Measurements from ENCODE around the gene GARS1.

GRCh38 chr7:30617359-30617758 lies 22.7 kb downstream of the GARS1 start:
- TF ChIP-seq, protein P1, sequence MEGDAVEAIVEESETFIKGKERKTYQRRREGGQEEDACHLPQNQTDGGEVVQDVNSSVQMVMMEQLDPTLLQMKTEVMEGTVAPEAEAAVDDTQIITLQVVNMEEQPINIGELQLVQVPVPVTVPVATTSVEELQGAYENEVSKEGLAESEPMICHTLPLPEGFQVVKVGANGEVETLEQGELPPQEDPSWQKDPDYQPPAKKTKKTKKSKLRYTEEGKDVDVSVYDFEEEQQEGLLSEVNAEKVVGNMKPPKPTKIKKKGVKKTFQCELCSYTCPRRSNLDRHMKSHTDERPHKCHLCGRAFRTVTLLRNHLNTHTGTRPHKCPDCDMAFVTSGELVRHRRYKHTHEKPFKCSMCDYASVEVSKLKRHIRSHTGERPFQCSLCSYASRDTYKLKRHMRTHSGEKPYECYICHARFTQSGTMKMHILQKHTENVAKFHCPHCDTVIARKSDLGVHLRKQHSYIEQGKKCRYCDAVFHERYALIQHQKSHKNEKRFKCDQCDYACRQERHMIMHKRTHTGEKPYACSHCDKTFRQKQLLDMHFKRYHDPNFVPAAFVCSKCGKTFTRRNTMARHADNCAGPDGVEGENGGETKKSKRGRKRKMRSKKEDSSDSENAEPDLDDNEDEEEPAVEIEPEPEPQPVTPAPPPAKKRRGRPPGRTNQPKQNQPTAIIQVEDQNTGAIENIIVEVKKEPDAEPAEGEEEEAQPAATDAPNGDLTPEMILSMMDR (IDR thresholded peaks at IDR 0.05; ENCODE audit: low read depth, low read length, poor library complexity, severe bottlenecking): no peak
- no peak for TF ChIP-seq EZH2phosphoT487 (IDR thresholded peaks at IDR 0.05; ENCODE audit: borderline replicate concordance, low read length)

All from DOHH2 (cell line).